SU-DHL-6 (cell line): ENCODE data around the gene KRTAP5-5.
"Not testable (repeated sequence)": the region's sequence is repeated elsewhere in the genome, so short reads cannot be mapped to it uniquely, and the experiment has no call there.

Source experiments
- H2AFZ ChIP-seq: fragments of 200-600 bp; sonication (generic); 2 replicates; pipeline ENCODE4 v1.6.1; 2014; ENCODE audit warnings: low read depth, mild to moderate bottlenecking, moderate library complexity, mixed read lengths, antibody characterized with exemption, low read length; ENCODE audit not compliant: severe bottlenecking
- H3F3A ChIP-seq: fragments of 200-600 bp; shearing (Covaris generic); 2 replicates; pipeline ENCODE4 v1.6.0; 2016; ENCODE audit warnings: antibody characterized with exemption, mild to moderate bottlenecking; ENCODE audit not compliant: insufficient read depth
- H3K27ac ChIP-seq: fragments of 200-600 bp; sonication (generic); 2 replicates; pipeline ENCODE4 v1.5.1; 2016; ENCODE audit warnings: low read depth, mild to moderate bottlenecking, low read length, moderate library complexity, mixed read lengths
- H3K27me3 ChIP-seq: fragments of 200-600 bp; sonication (generic), shearing (Covaris generic); 2 replicates; pipeline ENCODE4 v1.6.0; 2014; ENCODE audit warnings: mild to moderate bottlenecking, low read length
- H3K36me3 ChIP-seq: fragments of 200-600 bp; sonication (generic); 2 replicates; pipeline ENCODE4 v1.6.1; 2014; ENCODE audit warnings: mild to moderate bottlenecking, low read length, mixed read lengths
- H3K4me2 ChIP-seq: fragments of 300-600, 200-600 bp; shearing (Covaris generic), sonication (generic); 2 replicates; pipeline ENCODE4 v1.6.0; 2014; ENCODE audit warnings: low read length, low read depth, mild to moderate bottlenecking; ENCODE audit not compliant: poor library complexity, severe bottlenecking
- H3K4me3 ChIP-seq: fragments of 200-600 bp; sonication (generic); 2 replicates; pipeline ENCODE4 v1.5.1; 2014; ENCODE audit warnings: antibody characterized with exemption, low read length, mild to moderate bottlenecking, mixed read lengths; ENCODE audit not compliant: insufficient read depth, poor library complexity, severe bottlenecking
- H3K79me2 ChIP-seq: fragments of 200-600 bp; sonication (generic); 2 replicates; pipeline ENCODE4 v1.6.1; 2014; ENCODE audit warnings: mild to moderate bottlenecking, low read length, moderate library complexity; ENCODE audit not compliant: insufficient read depth
- H3K9ac ChIP-seq: fragments of 200-600 bp; sonication (generic); 2 replicates; pipeline ENCODE4 v1.7.0; 2014; ENCODE audit warnings: mild to moderate bottlenecking, low read length
- H3K9me2 ChIP-seq: fragments of 200-600 bp; sonication (generic); replicated peaks from 2 replicates; pipeline ENCODE4 v1.6.1; 2014; ENCODE audit warnings: low read length; ENCODE audit not compliant: insufficient read depth
- H3K9me3 ChIP-seq: fragments of 200-600 bp; sonication (generic); 2 replicates; pipeline ENCODE4 v1.6.1; 2014; ENCODE audit warnings: low read length, mixed read lengths; ENCODE audit not compliant: insufficient read depth
- H4K20me1 ChIP-seq: fragments of 200-600 bp; sonication (generic); 2 replicates; pipeline ENCODE4 v1.6.1; 2014; ENCODE audit warnings: low read depth, mild to moderate bottlenecking, antibody characterized with exemption, low read length, moderate library complexity, mixed read lengths
- EZH2phosphoT487 ChIP-seq: fragments of 200-600 bp; sonication (generic), shearing (Covaris generic); conservative IDR thresholded peaks from 2 replicates; pipeline ENCODE4 v1.6.1; 2018; ENCODE audit warnings: mild to moderate bottlenecking, antibody characterized with exemption, low read length, moderate library complexity, mixed read lengths
- TF ChIP-seq, protein P1 (sequence below): fragments of 200-600 bp; sonication (generic); IDR thresholded peaks from one replicate; pipeline ENCODE4 v1.5.1; 2017; ENCODE audit warnings: antibody characterized with exemption, mild to moderate bottlenecking, low read length, moderate library complexity; ENCODE audit not compliant: insufficient read depth, poor library complexity, severe bottlenecking

Gene KRTAP5-5, protein sequence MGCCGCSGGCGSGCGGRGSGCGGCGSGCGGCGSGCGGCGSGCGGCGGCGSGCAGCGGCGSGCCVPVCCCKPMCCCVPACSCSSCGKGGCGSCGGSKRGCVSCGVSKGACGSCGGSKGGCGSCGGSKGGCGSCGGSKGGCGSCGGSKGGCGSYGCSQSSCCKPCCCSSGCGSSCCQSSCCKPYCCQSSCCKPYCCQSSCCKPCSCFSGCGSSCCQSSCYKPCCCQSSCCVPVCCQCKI

DNA sequence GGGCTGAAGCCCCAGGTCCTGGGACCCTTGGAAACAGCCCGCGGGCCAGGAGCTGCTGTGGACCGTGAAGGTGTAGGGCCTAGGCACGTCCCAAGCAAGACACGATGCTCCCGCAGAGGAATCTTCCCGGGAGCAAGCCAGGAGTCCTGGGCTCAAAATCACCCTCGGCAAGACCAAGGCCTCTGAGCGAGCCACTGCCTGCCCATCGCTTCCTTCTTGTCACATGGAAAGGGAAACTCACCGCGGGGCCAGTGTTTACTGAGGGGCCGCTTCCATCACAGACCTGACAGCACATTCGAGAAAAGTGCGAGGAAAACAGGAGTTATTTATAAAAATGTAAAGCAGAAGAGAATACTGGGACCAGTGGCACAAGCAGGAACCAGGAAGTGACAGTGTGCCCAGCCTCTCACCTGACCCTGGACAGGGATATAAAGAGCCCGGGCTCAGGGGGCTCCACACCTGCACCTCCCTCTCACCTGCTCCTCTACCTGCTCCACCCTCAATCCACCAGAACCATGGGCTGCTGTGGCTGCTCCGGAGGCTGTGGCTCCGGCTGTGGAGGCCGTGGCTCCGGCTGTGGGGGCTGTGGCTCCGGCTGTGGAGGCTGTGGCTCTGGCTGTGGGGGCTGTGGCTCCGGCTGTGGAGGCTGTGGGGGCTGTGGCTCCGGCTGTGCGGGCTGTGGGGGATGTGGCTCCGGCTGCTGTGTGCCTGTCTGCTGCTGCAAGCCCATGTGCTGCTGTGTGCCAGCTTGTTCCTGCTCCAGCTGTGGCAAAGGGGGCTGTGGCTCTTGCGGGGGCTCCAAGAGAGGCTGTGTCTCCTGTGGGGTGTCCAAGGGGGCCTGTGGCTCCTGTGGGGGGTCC is at the start of gene KRTAP5-5:
Gene KRTAP5-5, plus strand, starts transcription at position 450 of the 860 bp plus-strand sequence. Its CDS starts 66 bp downstream, at position 516.
- Histone ChIP-seq H2AFZ (no peak within 1 kb of the TSS), H3K27me3 (no peaks in the 10 kb centered on the region), H3K27ac (no peak within 1 kb of the TSS), H3K4me3 (no peak within 1 kb of the TSS), H3K9me3 (no peaks in the 10 kb centered on the region), H3K36me3 (no peaks in the 10 kb centered on the region), H3K79me2 (no peaks in the 10 kb centered on the region), H3F3A (no peaks in the 10 kb centered on the region), H3K9ac (no peak within 1 kb of the TSS), H4K20me1 (no peaks in the 10 kb centered on the region), H3K9me2 (no peaks in the 10 kb centered on the region), H3K4me2 (no peak within 1 kb of the TSS)
- no peak for TF ChIP-seq EZH2phosphoT487
- TF ChIP-seq, protein P1, sequence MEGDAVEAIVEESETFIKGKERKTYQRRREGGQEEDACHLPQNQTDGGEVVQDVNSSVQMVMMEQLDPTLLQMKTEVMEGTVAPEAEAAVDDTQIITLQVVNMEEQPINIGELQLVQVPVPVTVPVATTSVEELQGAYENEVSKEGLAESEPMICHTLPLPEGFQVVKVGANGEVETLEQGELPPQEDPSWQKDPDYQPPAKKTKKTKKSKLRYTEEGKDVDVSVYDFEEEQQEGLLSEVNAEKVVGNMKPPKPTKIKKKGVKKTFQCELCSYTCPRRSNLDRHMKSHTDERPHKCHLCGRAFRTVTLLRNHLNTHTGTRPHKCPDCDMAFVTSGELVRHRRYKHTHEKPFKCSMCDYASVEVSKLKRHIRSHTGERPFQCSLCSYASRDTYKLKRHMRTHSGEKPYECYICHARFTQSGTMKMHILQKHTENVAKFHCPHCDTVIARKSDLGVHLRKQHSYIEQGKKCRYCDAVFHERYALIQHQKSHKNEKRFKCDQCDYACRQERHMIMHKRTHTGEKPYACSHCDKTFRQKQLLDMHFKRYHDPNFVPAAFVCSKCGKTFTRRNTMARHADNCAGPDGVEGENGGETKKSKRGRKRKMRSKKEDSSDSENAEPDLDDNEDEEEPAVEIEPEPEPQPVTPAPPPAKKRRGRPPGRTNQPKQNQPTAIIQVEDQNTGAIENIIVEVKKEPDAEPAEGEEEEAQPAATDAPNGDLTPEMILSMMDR, result no peak

DNA sequence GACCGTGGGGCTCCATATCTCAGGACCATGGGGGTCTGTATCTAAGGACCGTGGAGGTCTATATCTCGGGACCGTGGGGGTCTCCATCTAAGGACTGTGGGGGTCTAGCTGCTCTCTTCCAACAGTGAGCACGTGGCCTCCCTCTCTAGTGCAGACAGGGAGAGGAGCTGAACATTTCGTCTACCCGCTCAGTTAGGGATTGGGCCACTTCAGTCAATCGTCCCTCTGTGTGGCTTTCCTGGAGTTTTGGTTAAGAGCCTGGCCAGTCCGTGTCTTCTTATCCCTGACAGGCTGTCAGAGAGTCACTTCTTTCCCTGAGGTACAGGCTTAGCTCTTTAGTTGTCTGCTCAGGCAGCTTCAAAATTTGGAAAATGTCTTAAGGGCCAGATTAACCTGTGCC is 47.6 kb upstream of the KRTAP5-5 start:
- H3F3A ChIP-seq, result no peaks in the 10 kb centered on the region
- H3K9me2 ChIP-seq, result no peaks in the 10 kb centered on the region
- H3K27me3 ChIP-seq, result no peaks in the 10 kb centered on the region

DNA sequence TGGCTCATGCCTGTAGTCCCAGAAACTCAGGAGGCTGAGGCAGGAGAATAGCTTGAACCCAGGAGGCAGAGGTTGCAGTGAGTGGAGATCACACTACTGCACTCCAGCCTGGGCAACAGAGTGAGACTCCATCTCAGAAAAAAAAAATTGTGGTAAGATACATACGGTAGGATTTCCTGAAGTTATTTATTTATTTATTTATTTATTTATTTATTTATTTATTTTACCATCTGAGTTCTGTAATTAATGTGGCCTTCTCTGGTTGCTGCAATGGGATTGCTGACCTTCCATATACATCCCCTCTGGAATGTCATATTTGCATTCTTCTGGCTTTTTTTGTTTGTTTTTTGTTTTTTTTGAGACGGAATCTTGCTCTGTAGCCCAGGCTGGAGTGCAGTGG is 46.7 kb upstream of the KRTAP5-5 start:
- not testable (repeated sequence) for H3K9me2 ChIP-seq, H3K27me3 ChIP-seq, H3K9me3 ChIP-seq, H2AFZ ChIP-seq, H3K4me3 ChIP-seq, H3K4me2 ChIP-seq, H3K27ac ChIP-seq, H3F3A ChIP-seq, H3K79me2 ChIP-seq, H3K9ac ChIP-seq, H4K20me1 ChIP-seq, H3K36me3 ChIP-seq

More for the DNA sequence above, 47.6 kb upstream of the KRTAP5-5 start:
- Histone ChIP-seq H4K20me1 (no peaks in the 10 kb centered on the region), H3K4me2 (no peak overlapping the region), H3K9me3 (no peaks in the 10 kb centered on the region), H3K79me2 (no peaks in the 10 kb centered on the region), H3K4me3 (no peak overlapping the region), H3K9ac (no peak overlapping the region), H3K27ac (no peak overlapping the region), H3K36me3 (no peaks in the 10 kb centered on the region), H2AFZ (no peak overlapping the region)
- no peak for TF ChIP-seq EZH2phosphoT487
- TF ChIP-seq, protein P1, result no peak

DNA sequence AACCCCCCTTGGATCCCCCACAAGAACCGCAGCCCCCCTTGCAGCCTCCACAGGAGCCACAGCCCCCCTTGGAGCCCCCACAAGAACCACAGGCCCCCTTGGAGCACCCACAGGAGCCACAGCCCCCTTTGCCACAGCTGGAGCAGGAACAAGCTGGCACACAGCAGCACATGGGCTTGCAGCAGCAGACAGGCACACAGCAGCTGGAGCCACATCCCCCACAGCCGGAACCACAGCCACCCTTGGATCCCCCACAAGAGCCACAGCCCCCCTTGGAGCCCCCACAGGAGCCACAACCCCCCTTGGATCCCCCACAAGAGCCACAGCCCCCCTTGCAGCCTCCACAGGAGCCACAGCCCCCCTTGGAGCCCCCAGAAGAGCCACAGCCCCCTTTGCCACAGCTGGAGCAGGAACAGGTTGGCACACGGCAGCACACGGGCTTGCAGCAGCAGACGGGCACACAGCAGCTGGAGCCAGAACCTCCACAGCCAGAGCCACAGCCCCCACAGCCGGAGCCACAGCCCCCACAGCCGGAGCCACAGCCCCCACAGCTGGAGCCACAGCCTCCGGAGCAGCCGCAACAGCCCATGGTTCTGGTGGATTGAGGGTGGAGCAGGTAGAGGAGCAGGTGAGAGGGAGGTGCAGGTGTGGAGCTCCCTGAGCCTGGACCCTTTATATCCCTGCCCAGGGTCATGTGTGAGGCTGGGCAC is 44.8 kb upstream of the KRTAP5-5 start, which contains the start of gene KRTAP5-1:
Gene KRTAP5-1, minus strand, starts transcription at position 623 of the 710 bp plus-strand sequence. Its CDS starts 34 bp downstream, at position 589.
- H3K36me3 ChIP-seq, H3K27ac ChIP-seq, H3F3A ChIP-seq, H3K4me2 ChIP-seq, H2AFZ ChIP-seq, H3K27me3 ChIP-seq, H3K9me2 ChIP-seq, H3K9me3 ChIP-seq, H3K79me2 ChIP-seq, H3K9ac ChIP-seq, H3K4me3 ChIP-seq, H4K20me1 ChIP-seq: not testable (repeated sequence)
